Smooth muscle cell (in vitro differentiated cells): ENCODE results near the gene ZNF511. TPM values are rescaled to one million over a fixed set of nuclear protein-coding genes. Genes with fewer than 3 reads are reported as not detected.

Source experiments
- DNase-seq: peaks from one replicate; lab custom pipeline; 2025; ENCODE audit not compliant: unreplicated experiment; lab: John Stamatoyannopoulos, UW
- H2AFZ ChIP-seq: fragments of 200-600 bp; sonication (generic); 2 replicates; pipeline ENCODE4 v1.6.0; 2016; ENCODE audit warnings: antibody characterized with exemption, low read depth, mild to moderate bottlenecking
- H3F3A ChIP-seq: fragments of 200-600 bp; sonication (generic); 2 replicates; pipeline ENCODE4 v1.6.0; 2017; ENCODE audit warnings: antibody characterized with exemption, low read depth
- H3K27ac ChIP-seq: fragments of 200-600 bp; sonication (generic); 2 replicates; pipeline ENCODE4 v1.5.1; 2016; ENCODE audit warnings: low read depth, mild to moderate bottlenecking
- H3K27me3 ChIP-seq: fragments of 200-600 bp; sonication (generic); 2 replicates; pipeline ENCODE4 v1.6.1; 2016; ENCODE audit warnings: low read depth, mild to moderate bottlenecking
- H3K36me3 ChIP-seq: fragments of 200-600 bp; sonication (generic); 2 replicates; pipeline ENCODE4 v1.5.1; 2016; ENCODE audit warnings: low read depth
- H3K4me1 ChIP-seq: fragments of 200-600 bp; sonication (generic); 2 replicates; pipeline ENCODE4 v1.5.1; 2016; ENCODE audit warnings: low read depth
- H3K4me2 ChIP-seq: fragments of 200-600 bp; sonication (generic); 2 replicates; pipeline ENCODE4 v1.6.0; 2016; ENCODE audit warnings: mild to moderate bottlenecking
- H3K4me3 ChIP-seq: fragments of 200-600 bp; sonication (generic); 2 replicates; pipeline ENCODE4 v1.5.1; 2016; ENCODE audit warnings: mild to moderate bottlenecking
- H3K79me2 ChIP-seq: fragments of 200-600 bp; sonication (generic); 2 replicates; pipeline ENCODE4 v1.6.0; 2016; ENCODE audit warnings: low read depth, mild to moderate bottlenecking
- H3K9ac ChIP-seq: fragments of 200-600 bp; sonication (generic); 2 replicates; pipeline ENCODE4 v1.6.0; 2016; ENCODE audit warnings: low read depth
- H3K9me3 ChIP-seq: fragments of 200-600 bp; sonication (generic); replicated peaks from 2 replicates; pipeline ENCODE4 v1.5.1; 2016; ENCODE audit warnings: low read depth
- H4K20me1 ChIP-seq: fragments of 200-600 bp; sonication (generic); 2 replicates; pipeline ENCODE4 v1.6.0; 2016; ENCODE audit warnings: low read depth
- WGBS: methylation state at CpG from one replicate; pipeline ENCODE4 v1.1.7; 2016; ENCODE audit warnings: low lambda C conversion rate; 5-methylcytosine and 5-hydroxymethylcytosine counted together
- polyA plus RNA-seq: library from polyadenylated mRNA; unstranded; fragments of >200 nt; fragmentation: Nextera tagmentation; extraction: Ambion mirVana; gene quantifications from 2 replicates; pipeline ENCODE4 v1.2.1, GENCODE V29; 2016
- total RNA-seq: library from RNA; depleted of rRNA; stranded (reverse); fragments of >200 nt; gene quantifications from 2 replicates; pipeline ENCODE4 v1.2.3, GENCODE V29; 2014
- TF ChIP-seq, protein P1 (sequence below): fragments of 200-600 bp; sonication (generic); IDR thresholded peaks from 2 replicates; pipeline ENCODE4 v1.5.1; 2017; ENCODE audit warnings: borderline replicate concordance, mild to moderate bottlenecking, antibody characterized with exemption; ENCODE audit not compliant: insufficient read depth, poor library complexity, severe bottlenecking

Gene ZNF511
- total and polyA plus RNA-seq, 2 experiments from 2014 or later = 20.0 to 52.3 TPM

- no peak overlapping the region for H2AFZ ChIP-seq
- H3K9me3 ChIP-seq = no peaks in the 10 kb centered on the region
- DNase-seq = no peak
- no peaks in the 10 kb centered on the region for H3K4me1 ChIP-seq
- peaks cover 19% of the 10 kb centered on the region for H4K20me1 ChIP-seq
- no peak overlapping the region for H3K4me3 ChIP-seq
- H3K27ac ChIP-seq = no peak overlapping the region
- TF ChIP-seq, protein P1, sequence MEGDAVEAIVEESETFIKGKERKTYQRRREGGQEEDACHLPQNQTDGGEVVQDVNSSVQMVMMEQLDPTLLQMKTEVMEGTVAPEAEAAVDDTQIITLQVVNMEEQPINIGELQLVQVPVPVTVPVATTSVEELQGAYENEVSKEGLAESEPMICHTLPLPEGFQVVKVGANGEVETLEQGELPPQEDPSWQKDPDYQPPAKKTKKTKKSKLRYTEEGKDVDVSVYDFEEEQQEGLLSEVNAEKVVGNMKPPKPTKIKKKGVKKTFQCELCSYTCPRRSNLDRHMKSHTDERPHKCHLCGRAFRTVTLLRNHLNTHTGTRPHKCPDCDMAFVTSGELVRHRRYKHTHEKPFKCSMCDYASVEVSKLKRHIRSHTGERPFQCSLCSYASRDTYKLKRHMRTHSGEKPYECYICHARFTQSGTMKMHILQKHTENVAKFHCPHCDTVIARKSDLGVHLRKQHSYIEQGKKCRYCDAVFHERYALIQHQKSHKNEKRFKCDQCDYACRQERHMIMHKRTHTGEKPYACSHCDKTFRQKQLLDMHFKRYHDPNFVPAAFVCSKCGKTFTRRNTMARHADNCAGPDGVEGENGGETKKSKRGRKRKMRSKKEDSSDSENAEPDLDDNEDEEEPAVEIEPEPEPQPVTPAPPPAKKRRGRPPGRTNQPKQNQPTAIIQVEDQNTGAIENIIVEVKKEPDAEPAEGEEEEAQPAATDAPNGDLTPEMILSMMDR = no peak
- no peaks in the 10 kb centered on the region for H3K36me3 ChIP-seq
- no peaks in the 10 kb centered on the region for H3F3A ChIP-seq
- H3K9ac ChIP-seq = no peak overlapping the region
- H3K27me3 ChIP-seq = no peaks in the 10 kb centered on the region
- H3K79me2 ChIP-seq = no peaks in the 10 kb centered on the region
- WGBS = 93% methylated on average over 6 of the region's 6 CpGs
- H3K4me2 ChIP-seq = no peak overlapping the region
These were observed 46.6 kb downstream of the ZNF511 start for GRCh38 chr10:133355266-133355665.

- no peaks in the 10 kb centered on the region for H3K79me2 ChIP-seq
- WGBS = 97% methylated on average over 3 of the region's 3 CpGs
These were observed 47.3 kb downstream of the ZNF511 start for GRCh38 chr10:133355991-133356390.

DNA sequence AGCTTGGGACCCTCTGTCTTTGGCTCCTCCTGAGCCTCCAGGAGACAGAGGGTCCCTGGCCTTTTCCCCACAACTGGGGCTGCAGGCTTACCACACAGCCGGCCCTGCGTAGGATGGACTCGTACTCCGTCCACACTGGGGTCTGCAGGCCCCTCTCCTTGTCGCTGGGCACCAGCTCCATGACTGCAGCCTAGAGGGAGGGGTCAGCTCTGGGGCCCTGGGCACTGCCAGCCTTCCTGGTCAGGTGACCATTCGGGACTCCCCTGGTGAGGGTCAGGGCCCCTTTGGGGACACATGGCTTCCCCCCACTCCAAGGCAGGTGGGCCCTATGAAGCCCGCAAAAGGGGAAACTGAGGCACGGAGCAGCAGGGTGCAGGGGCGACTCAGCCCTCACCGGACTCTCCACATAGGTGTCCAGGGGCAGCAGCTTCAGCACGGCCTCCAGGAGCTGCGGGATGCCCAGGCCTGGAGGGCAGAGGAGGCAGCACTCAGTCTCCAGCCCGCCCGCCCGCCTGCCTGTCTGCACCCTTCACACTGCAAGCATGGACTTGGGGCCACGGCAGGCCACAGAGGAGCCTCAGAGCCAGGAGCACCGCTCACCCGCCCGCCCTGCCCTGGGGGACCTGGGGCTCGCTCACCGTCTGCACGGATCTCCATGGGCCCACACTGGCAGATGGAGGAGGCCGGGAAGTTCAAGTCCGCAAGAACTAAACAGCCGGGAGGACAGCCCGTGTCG is 48.0 kb downstream of the ZNF511 start:
- no peak for DNase-seq
- Histone ChIP-seq H3K9ac (peak overlapping the region; percentile 78), H3K4me2 (peak overlapping the region; percentile 90), H3F3A (no peaks in the 10 kb centered on the region), H3K9me3 (no peaks in the 10 kb centered on the region), H3K27ac (no peak overlapping the region), H3K27me3 (no peaks in the 10 kb centered on the region), H2AFZ (peak overlapping the region; percentile 89), H3K79me2 (no peaks in the 10 kb centered on the region), H3K4me3 (peak overlapping the region; percentile 61), H4K20me1 (peaks cover 19% of the 10 kb centered on the region), H3K36me3 (no peaks in the 10 kb centered on the region), H3K4me1 (no peaks in the 10 kb centered on the region)
- TF ChIP-seq, protein P1 = no peak
- WGBS = 43% methylated on average over 20 of the region's 27 CpGs

More at GRCh38 chr10:133355991-133356390, 47.3 kb downstream of the ZNF511 start:
- no peak overlapping the region for H3K4me3 ChIP-seq
- H3K9me3 ChIP-seq = no peaks in the 10 kb centered on the region
- DNase-seq = no peak
- no peak overlapping the region for H3K9ac ChIP-seq
- H3K4me2 ChIP-seq = peak overlapping the region; percentile 90
- no peak overlapping the region for H3K27ac ChIP-seq
- no peaks in the 10 kb centered on the region for H3K4me1 ChIP-seq
- no peaks in the 10 kb centered on the region for H3K36me3 ChIP-seq
- TF ChIP-seq, protein P1 = no peak
- no peaks in the 10 kb centered on the region for H3F3A ChIP-seq
- no peaks in the 10 kb centered on the region for H3K27me3 ChIP-seq
- H4K20me1 ChIP-seq = peaks cover 19% of the 10 kb centered on the region
- H2AFZ ChIP-seq = no peak overlapping the region
